Trophoblast cell (in vitro differentiated cells and primary cell): ENCODE results near the gene PDGFA.

Experiments
- DNase-seq, 2 donors: peaks; one replicate each; pipeline ENCODE4 v3.0.0-alpha.2; 2016
- H2AFZ ChIP-seq: 2 replicates; pipeline ENCODE4 v1.6.1; 2013; ENCODE audit warnings: low read length, moderate library complexity, mild to moderate bottlenecking; ENCODE audit not compliant: insufficient read depth, poor library complexity
- H2AK5ac ChIP-seq: 2 replicates; pipeline ENCODE4 v1.6.1; 2013; ENCODE audit warnings: mild to moderate bottlenecking, low read length
- H2BK120ac ChIP-seq: 2 replicates; pipeline ENCODE4 v1.6.1; 2013; ENCODE audit warnings: low read length, mild to moderate bottlenecking, moderate library complexity; ENCODE audit not compliant: insufficient read depth, poor library complexity
- H2BK12ac ChIP-seq: 2 replicates; pipeline ENCODE4 v1.6.1; 2013; ENCODE audit warnings: mild to moderate bottlenecking, low read length, moderate library complexity
- H2BK5ac ChIP-seq: 2 replicates; pipeline ENCODE4 v1.6.1; 2013; ENCODE audit warnings: low read length, low read depth, moderate library complexity, mild to moderate bottlenecking; ENCODE audit not compliant: poor library complexity
- H3K14ac ChIP-seq: 2 replicates; pipeline ENCODE4 v1.6.1; 2013; ENCODE audit warnings: mild to moderate bottlenecking, low read length
- H3K18ac ChIP-seq: 2 replicates; pipeline ENCODE4 v1.6.1; 2013; ENCODE audit warnings: mild to moderate bottlenecking, low read length
- H3K23ac ChIP-seq: 2 replicates; pipeline ENCODE4 v1.6.1; 2013; ENCODE audit warnings: low read length
- H3K27ac ChIP-seq: 2 replicates; pipeline ENCODE4 v1.5.1; 2013; ENCODE audit warnings: low read depth, mild to moderate bottlenecking, inconsistent platforms, low read length, moderate library complexity
- H3K27me3 ChIP-seq: 2 replicates; pipeline ENCODE4 v1.6.1; 2013; ENCODE audit warnings: inconsistent platforms, mild to moderate bottlenecking, low read length, moderate library complexity; ENCODE audit not compliant: insufficient read depth
- H3K36me3 ChIP-seq, 2 experiments: 1 replicate in 1 of 2; 2 replicates in 1 of 2; pipeline ENCODE4 v1.6.1; 2013; ENCODE audit warnings: low read length in 2 of 2, mild to moderate bottlenecking in 2 of 2, moderate library complexity in 1 of 2; ENCODE audit not compliant: insufficient read depth in 2 of 2, control insufficient read depth in 1 of 2
- H3K4ac ChIP-seq: 2 replicates; pipeline ENCODE4 v1.6.1; 2013; ENCODE audit warnings: low read depth, mild to moderate bottlenecking, low read length, moderate library complexity
- H3K4me1 ChIP-seq, 2 experiments: 1 replicate in 1 of 2; 2 replicates in 1 of 2; pipeline ENCODE4 v1.6.1; 2013; ENCODE audit warnings: low read length in 2 of 2, mild to moderate bottlenecking in 2 of 2, moderate library complexity in 1 of 2; ENCODE audit not compliant: insufficient read depth in 2 of 2, control insufficient read depth in 1 of 2
- H3K4me2 ChIP-seq: 2 replicates; pipeline ENCODE4 v1.6.1; 2013; ENCODE audit warnings: inconsistent platforms, mild to moderate bottlenecking, low read length, moderate library complexity
- H3K4me3 ChIP-seq: 2 replicates; pipeline ENCODE4 v1.5.1; 2013; ENCODE audit warnings: mild to moderate bottlenecking, low read depth, low read length, inconsistent platforms
- H3K79me1 ChIP-seq: one replicate; pipeline ENCODE4 v1.6.1; 2013; ENCODE audit warnings: low read length
- H3K79me2 ChIP-seq: 2 replicates; pipeline ENCODE4 v1.6.1; 2013; ENCODE audit warnings: low read length, mild to moderate bottlenecking; ENCODE audit not compliant: control insufficient read depth, insufficient read depth, poor library complexity
- H3K9ac ChIP-seq: 2 replicates; pipeline ENCODE4 v1.6.1; 2013; ENCODE audit warnings: mild to moderate bottlenecking, low read length
- H3K9me3 ChIP-seq: 2 replicates; pipeline ENCODE4 v1.6.1; 2013; ENCODE audit warnings: low read depth, mild to moderate bottlenecking, control low read depth, inconsistent platforms, low read length; ENCODE audit not compliant: insufficient read depth
- H4K12ac ChIP-seq: 2 replicates; pipeline ENCODE4 v1.6.1; 2013; ENCODE audit warnings: low read depth, mild to moderate bottlenecking, low read length, moderate library complexity
- H4K8ac ChIP-seq: 2 replicates; pipeline ENCODE4 v1.6.1; 2013; ENCODE audit warnings: low read depth, mild to moderate bottlenecking, low read length, moderate library complexity
- H4K91ac ChIP-seq: one replicate; pipeline ENCODE4 v1.6.1; 2013; ENCODE audit warnings: low read depth, mild to moderate bottlenecking, low read length, moderate library complexity
- WGBS: extraction: QIAGEN DNeasy Blood & Tissue Kit; methylation state at CpG from one replicate; pipeline ENCODE4 v1.1.7; 2013; ENCODE audit warnings: missing lambda C conversion rate; ENCODE audit not compliant: insufficient read length, insufficient coverage; ENCODE audit errors: extremely low coverage; 5-methylcytosine and 5-hydroxymethylcytosine counted together

Gene PDGFA

GRCh38 chr7:549891-550625 is 30.4 kb upstream of the PDGFA start:
- Histone ChIP-seq H3K4me1 (no peaks in the 10 kb centered on the region), H3K4ac (no peak overlapping the region), H3K36me3 (no peaks in the 10 kb centered on the region), H4K8ac (no peak overlapping the region), H3K79me2 (no peaks in the 10 kb centered on the region), H2AK5ac (no peak overlapping the region), H2BK5ac (no peak overlapping the region), H4K91ac (no peak overlapping the region), H3K9me3 (peaks cover 3% of the 10 kb centered on the region), H3K27me3 (no peaks in the 10 kb centered on the region), H3K18ac (no peak overlapping the region), H3K14ac (no peak overlapping the region), H2BK120ac (no peak overlapping the region), H4K12ac (no peak overlapping the region), H2AFZ (no peak overlapping the region), H2BK12ac (no peak overlapping the region), H3K79me1 (no peaks in the 10 kb centered on the region), H3K27ac (no peak overlapping the region), H3K4me2 (no peak overlapping the region), H3K4me3 (no peak overlapping the region), H3K23ac (no peak overlapping the region), H3K9ac (no peak overlapping the region)
- no peak for DNase-seq
- no CpG with 5 or more reads among the region's 31 CpGs for WGBS

GRCh38 chr7:549066-549890 is 29.6 kb upstream of the PDGFA start:
- H2BK5ac ChIP-seq: no peak overlapping the region
- no peak overlapping the region for H3K4ac ChIP-seq
- H3K14ac ChIP-seq: no peak overlapping the region
- H4K8ac ChIP-seq: no peak overlapping the region
- H3K79me1 ChIP-seq: no peaks in the 10 kb centered on the region
- no peak overlapping the region for H2BK120ac ChIP-seq
- no peak overlapping the region for H3K4me3 ChIP-seq
- H3K27ac ChIP-seq: no peak overlapping the region
- no CpG with 5 or more reads among the region's 43 CpGs for WGBS
- H4K91ac ChIP-seq: no peak overlapping the region
- no peak overlapping the region for H2AK5ac ChIP-seq
- no peaks in the 10 kb centered on the region for H3K79me2 ChIP-seq
- H2BK12ac ChIP-seq: no peak overlapping the region
- H3K18ac ChIP-seq: no peak overlapping the region
- H3K9me3 ChIP-seq: peaks cover 3% of the 10 kb centered on the region
- H3K4me2 ChIP-seq: no peak overlapping the region
- no peaks in the 10 kb centered on the region for H3K27me3 ChIP-seq
- H3K23ac ChIP-seq: no peak overlapping the region
- H2AFZ ChIP-seq: no peak overlapping the region
- no peak for DNase-seq
- H3K9ac ChIP-seq: no peak overlapping the region
- no peaks in the 10 kb centered on the region for H3K4me1 ChIP-seq
- H3K36me3 ChIP-seq: no peaks in the 10 kb centered on the region
- no peak overlapping the region for H4K12ac ChIP-seq

- Histone ChIP-seq H4K8ac (no peak overlapping the region), H3K4ac (no peak overlapping the region), H3K9ac (no peak overlapping the region), H3K9me3 (peaks cover 3% of the 10 kb centered on the region), H3K14ac (no peak overlapping the region), H2BK12ac (no peak overlapping the region), H2BK5ac (no peak overlapping the region), H4K91ac (no peak overlapping the region), H3K4me2 (no peak overlapping the region), H4K12ac (no peak overlapping the region), H3K36me3 (no peaks in the 10 kb centered on the region), H3K27me3 (no peaks in the 10 kb centered on the region), H3K79me2 (no peaks in the 10 kb centered on the region), H2BK120ac (no peak overlapping the region), H2AK5ac (no peak overlapping the region), H2AFZ (no peak overlapping the region), H3K4me3 (no peak overlapping the region), H3K23ac (no peak overlapping the region), H3K27ac (no peak overlapping the region), H3K18ac (no peak overlapping the region), H3K4me1 (peaks cover 0 to 3% of the 10 kb centered on the region in 2 experiments), H3K79me1 (peaks cover 2% of the 10 kb centered on the region)
- WGBS: no CpG with 5 or more reads among the region's 11 CpGs
- DNase-seq: no peak
These were observed 28.8 kb upstream of the PDGFA start for GRCh38 chr7:548401-548800.

- no peak overlapping the region for H2BK120ac ChIP-seq
- H3K4me1 ChIP-seq: peaks cover 17 to 24% of the 10 kb centered on the region in 2 experiments
- H3K4me3 ChIP-seq: no peak overlapping the region
- H3K14ac ChIP-seq: no peak overlapping the region
- H3K36me3 ChIP-seq: no peaks in the 10 kb centered on the region
- no peak overlapping the region for H3K4ac ChIP-seq
- WGBS: no CpG with 5 or more reads among the region's 16 CpGs
- no peaks in the 10 kb centered on the region for H3K79me2 ChIP-seq
- no peak overlapping the region for H3K4me2 ChIP-seq
- no peak for DNase-seq
- H3K9ac ChIP-seq: no peak overlapping the region
- peaks cover 25% of the 10 kb centered on the region for H3K79me1 ChIP-seq
- no peak overlapping the region for H4K12ac ChIP-seq
- no peak overlapping the region for H3K27ac ChIP-seq
- H2AK5ac ChIP-seq: no peak overlapping the region
- H3K9me3 ChIP-seq: peaks cover 8% of the 10 kb centered on the region
- H3K23ac ChIP-seq: no peak overlapping the region
- no peaks in the 10 kb centered on the region for H3K27me3 ChIP-seq
- no peak overlapping the region for H2BK5ac ChIP-seq
- H4K91ac ChIP-seq: no peak overlapping the region
- no peak overlapping the region for H2BK12ac ChIP-seq
- no peak overlapping the region for H3K18ac ChIP-seq
- H2AFZ ChIP-seq: no peak overlapping the region
- no peak overlapping the region for H4K8ac ChIP-seq
These were observed 25.8 kb upstream of the PDGFA start for GRCh38 chr7:545470-545869.
